Fibroblast of pulmonary artery (primary cell): ENCODE measurements around the gene VWF.
A peak's percentile ranks its signal among the peaks of the same experiment; 100 is the strongest.

Source experiments
- DNase-seq: peaks from one replicate; pipeline ENCODE4 v3.0.0-alpha.2; 2010; ENCODE audit warnings: low read depth
- H3K4me3 ChIP-seq: replicated peaks from 2 replicates; pipeline ENCODE4 v1.5.1; 2011; ENCODE audit warnings: low read depth, mild to moderate bottlenecking, control low read depth, low read length, moderate library complexity
- CTCF ChIP-seq: IDR thresholded peaks from 2 replicates; pipeline ENCODE4 v1.5.1; 2011; ENCODE audit warnings: mild to moderate bottlenecking, control low read depth, low read length, inconsistent platforms; ENCODE audit errors: missing control alignments

The VWF gene

GRCh38 chr12:6044082-6044481, 80.4 kb downstream of the VWF start:
- no peak overlapping the region for H3K4me3 ChIP-seq
- no peak for DNase-seq
- no peak for TF ChIP-seq CTCF

GRCh38 chr12:6042446-6042845, 82.0 kb downstream of the VWF start:
- no peak for DNase-seq
- no peak for TF ChIP-seq CTCF
- H3K4me3 ChIP-seq: no peak overlapping the region

GRCh38 chr12:6041891-6042290, 82.6 kb downstream of the VWF start:
- no peak for TF ChIP-seq CTCF

GRCh38 chr12:6040815-6041214, 83.7 kb downstream of the VWF start:
- DNase-seq: no peak
- no peak for TF ChIP-seq CTCF
- H3K4me3 ChIP-seq: no peak overlapping the region

More at GRCh38 chr12:6041891-6042290, 82.6 kb downstream of the VWF start:
- no peak overlapping the region for H3K4me3 ChIP-seq
- peak; percentile 48 for DNase-seq

GRCh38 chr12:6039894-6040601, 84.4 kb downstream of the VWF start:
- TF ChIP-seq CTCF: peak; percentile 93
- peak; percentile 85 for DNase-seq
- no peak overlapping the region for H3K4me3 ChIP-seq

GRCh38 chr12:6038160-6038559, 86.3 kb downstream of the VWF start:
- peak; percentile 83 for DNase-seq
- H3K4me3 ChIP-seq: no peak overlapping the region
- TF ChIP-seq CTCF: peak; percentile 86

- TF ChIP-seq CTCF: no peak
- no peak overlapping the region for H3K4me3 ChIP-seq
- DNase-seq: no peak
These were observed 87.0 kb downstream of the VWF start for GRCh38 chr12:6037459-6037858.
